RWPE2 (cell line): ENCODE measurements around the gene GATAD2A.

Source experiments
- ATAC-seq: fragments of 200-7000 bp; cut with Tn5 transposase; 3 replicates; pipeline ENCODE4 v1.9.1; 2021; ENCODE audit warnings: low read depth
- DNase-seq: peaks from one replicate; pipeline ENCODE4 v3.0.0-alpha.2; 2020; ENCODE audit warnings: low spot score
- H3K27ac ChIP-seq: fragments of 450-650 bp; 2 replicates; pipeline ENCODE4 v1.5.1; 2017; ENCODE audit warnings: mild to moderate bottlenecking; ENCODE audit not compliant: poor library complexity, severe bottlenecking
- H3K27me3 ChIP-seq: fragments of 250-450 bp; sonication (Bioruptor Pico); 2 replicates; pipeline ENCODE4 v1.5.1; 2021; ENCODE audit warnings: mild to moderate bottlenecking, moderate library complexity; ENCODE audit not compliant: insufficient read depth, poor library complexity, severe bottlenecking
- H3K36me3 ChIP-seq: fragments of 250-450 bp; sonication (Bioruptor Pico); 2 replicates; pipeline ENCODE4 v1.5.1; 2020; ENCODE audit warnings: low read depth, mild to moderate bottlenecking, moderate library complexity
- H3K4me1 ChIP-seq: fragments of 250-450 bp; sonication (Bioruptor Pico); 2 replicates; pipeline ENCODE4 v1.5.1; 2021; ENCODE audit warnings: mild to moderate bottlenecking, moderate library complexity; ENCODE audit not compliant: insufficient read depth, poor library complexity, severe bottlenecking
- H3K4me3 ChIP-seq: fragments of 250-450 bp; sonication (Bioruptor Pico); 2 replicates; pipeline ENCODE4 v1.5.1; 2021; ENCODE audit warnings: mild to moderate bottlenecking, moderate library complexity; ENCODE audit not compliant: severe bottlenecking
- H3K9me3 ChIP-seq: fragments of 250-450 bp; sonication (Bioruptor Pico); 2 replicates; pipeline ENCODE4 v1.5.1; 2021; ENCODE audit warnings: mild to moderate bottlenecking, moderate library complexity; ENCODE audit not compliant: severe bottlenecking
- TF ChIP-seq, protein P1 (sequence below): fragments of 450-650 bp; IDR thresholded peaks from one replicate; pipeline ENCODE4 v1.5.1; 2017; ENCODE audit warnings: mild to moderate bottlenecking, moderate library complexity; ENCODE audit not compliant: poor library complexity, severe bottlenecking

The GATAD2A gene

DNA sequence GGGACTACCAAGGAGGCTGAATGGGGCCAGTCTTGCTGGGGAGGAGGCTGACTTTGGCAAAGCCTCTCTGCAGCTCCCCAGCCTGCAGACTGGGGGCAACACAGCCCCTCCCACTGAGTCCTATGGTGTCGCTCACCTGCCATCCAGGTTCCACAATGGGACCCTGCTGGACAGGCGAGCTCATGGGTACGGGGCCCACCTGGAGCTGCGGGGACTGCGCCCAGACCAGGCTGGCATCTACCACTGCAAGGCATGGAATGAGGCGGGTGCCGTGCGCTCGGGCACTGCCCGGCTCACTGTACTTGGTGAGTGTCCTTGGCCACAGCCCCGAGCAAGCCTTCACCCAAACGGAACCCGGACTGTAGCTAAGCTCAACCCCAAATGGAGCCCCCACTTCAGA lies 137.6 kb downstream of the GATAD2A start:
- Histone ChIP-seq H3K27ac (no peak overlapping the region), H3K27me3 (peaks cover 9% of the 10 kb centered on the region), H3K36me3 (no peaks in the 10 kb centered on the region), H3K4me3 (no peak overlapping the region), H3K9me3 (no peaks in the 10 kb centered on the region), H3K4me1 (no peaks in the 10 kb centered on the region)
- DNase-seq (peak; percentile 55), ATAC-seq (no peak)
- TF ChIP-seq, protein P1, sequence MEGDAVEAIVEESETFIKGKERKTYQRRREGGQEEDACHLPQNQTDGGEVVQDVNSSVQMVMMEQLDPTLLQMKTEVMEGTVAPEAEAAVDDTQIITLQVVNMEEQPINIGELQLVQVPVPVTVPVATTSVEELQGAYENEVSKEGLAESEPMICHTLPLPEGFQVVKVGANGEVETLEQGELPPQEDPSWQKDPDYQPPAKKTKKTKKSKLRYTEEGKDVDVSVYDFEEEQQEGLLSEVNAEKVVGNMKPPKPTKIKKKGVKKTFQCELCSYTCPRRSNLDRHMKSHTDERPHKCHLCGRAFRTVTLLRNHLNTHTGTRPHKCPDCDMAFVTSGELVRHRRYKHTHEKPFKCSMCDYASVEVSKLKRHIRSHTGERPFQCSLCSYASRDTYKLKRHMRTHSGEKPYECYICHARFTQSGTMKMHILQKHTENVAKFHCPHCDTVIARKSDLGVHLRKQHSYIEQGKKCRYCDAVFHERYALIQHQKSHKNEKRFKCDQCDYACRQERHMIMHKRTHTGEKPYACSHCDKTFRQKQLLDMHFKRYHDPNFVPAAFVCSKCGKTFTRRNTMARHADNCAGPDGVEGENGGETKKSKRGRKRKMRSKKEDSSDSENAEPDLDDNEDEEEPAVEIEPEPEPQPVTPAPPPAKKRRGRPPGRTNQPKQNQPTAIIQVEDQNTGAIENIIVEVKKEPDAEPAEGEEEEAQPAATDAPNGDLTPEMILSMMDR: no peak

DNA sequence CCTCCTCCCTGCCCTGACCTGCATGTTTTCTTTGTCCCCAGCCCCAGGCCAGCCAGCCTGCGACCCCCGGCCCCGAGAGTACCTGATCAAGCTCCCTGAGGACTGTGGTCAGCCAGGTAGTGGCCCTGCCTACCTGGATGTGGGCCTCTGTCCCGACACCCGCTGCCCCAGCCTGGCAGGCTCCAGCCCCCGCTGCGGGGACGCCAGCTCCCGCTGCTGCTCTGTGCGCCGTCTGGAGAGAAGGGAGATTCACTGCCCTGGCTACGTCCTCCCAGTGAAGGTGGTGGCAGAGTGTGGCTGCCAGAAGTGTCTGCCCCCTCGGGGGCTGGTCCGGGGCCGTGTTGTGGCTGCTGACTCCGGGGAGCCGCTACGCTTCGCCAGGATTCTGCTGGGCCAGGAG lies 138.2 kb downstream of the GATAD2A start:
- Histone ChIP-seq H3K9me3 (no peaks in the 10 kb centered on the region), H3K36me3 (no peaks in the 10 kb centered on the region), H3K4me1 (no peaks in the 10 kb centered on the region), H3K27me3 (peaks cover 4% of the 10 kb centered on the region), H3K27ac (no peak overlapping the region), H3K4me3 (no peak overlapping the region)
- DNase-seq: peak; percentile 64
- no peak for ATAC-seq
- TF ChIP-seq, protein P1: no peak

DNA sequence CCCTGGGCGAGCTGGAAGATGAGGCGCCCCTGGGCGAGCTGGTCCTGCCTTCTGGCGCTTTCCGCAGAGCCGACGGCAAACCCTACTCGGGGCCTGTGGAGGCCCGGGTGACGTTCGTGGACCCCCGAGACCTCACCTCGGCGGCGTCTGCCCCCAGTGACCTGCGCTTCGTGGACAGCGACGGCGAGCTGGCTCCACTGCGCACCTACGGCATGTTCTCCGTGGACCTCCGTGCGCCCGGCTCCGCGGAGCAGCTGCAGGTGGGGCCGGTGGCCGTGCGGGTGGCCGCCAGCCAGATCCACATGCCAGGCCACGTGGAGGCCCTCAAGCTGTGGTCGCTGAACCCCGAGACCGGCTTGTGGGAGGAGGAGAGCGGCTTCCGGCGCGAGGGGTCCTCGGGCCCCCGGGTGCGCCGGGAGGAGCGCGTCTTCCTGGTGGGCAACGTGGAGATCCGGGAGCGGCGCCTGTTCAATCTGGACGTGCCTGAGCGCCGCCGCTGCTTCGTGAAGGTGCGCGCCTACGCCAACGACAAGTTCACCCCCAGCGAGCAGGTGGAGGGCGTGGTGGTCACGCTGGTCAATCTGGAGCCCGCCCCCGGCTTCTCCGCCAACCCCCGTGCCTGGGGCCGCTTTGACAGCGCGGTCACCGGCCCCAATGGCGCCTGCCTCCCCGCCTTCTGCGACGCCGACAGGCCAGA lies 138.9 kb downstream of the GATAD2A start:
- Histone ChIP-seq H3K4me3 (no peak overlapping the region), H3K27me3 (no peaks in the 10 kb centered on the region), H3K36me3 (no peaks in the 10 kb centered on the region), H3K9me3 (no peaks in the 10 kb centered on the region), H3K27ac (no peak overlapping the region), H3K4me1 (no peaks in the 10 kb centered on the region)
- peak; percentile 60 for DNase-seq
- no peak for ATAC-seq
- TF ChIP-seq, protein P1: no peak

DNA sequence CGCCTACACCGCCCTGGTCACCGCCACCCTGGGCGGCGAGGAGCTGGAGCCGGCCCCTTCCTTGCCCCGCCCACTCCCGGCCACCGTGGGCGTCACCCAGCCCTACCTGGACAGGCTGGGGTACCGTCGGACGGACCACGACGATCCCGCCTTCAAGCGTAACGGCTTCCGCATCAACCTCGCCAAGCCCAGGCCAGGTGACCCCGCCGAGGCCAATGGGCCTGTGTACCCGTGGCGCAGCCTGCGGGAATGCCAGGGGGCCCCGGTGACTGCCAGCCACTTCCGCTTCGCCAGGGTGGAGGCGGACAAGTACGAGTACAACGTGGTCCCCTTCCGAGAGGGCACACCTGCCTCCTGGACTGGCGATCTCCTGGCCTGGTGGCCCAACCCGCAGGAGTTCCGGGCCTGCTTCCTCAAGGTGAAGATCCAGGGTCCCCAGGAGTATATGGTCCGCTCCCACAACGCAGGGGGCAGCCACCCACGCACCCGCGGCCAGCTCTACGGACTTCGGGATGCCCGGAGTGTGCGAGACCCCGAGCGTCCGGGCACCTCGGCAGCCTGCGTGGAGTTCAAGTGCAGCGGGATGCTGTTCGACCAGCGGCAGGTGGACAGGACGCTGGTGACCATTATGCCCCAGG lies 139.6 kb downstream of the GATAD2A start:
- TF ChIP-seq, protein P1: no peak
- Histone ChIP-seq H3K4me3 (no peak overlapping the region), H3K9me3 (no peaks in the 10 kb centered on the region), H3K27me3 (no peaks in the 10 kb centered on the region), H3K36me3 (no peaks in the 10 kb centered on the region), H3K4me1 (no peaks in the 10 kb centered on the region), H3K27ac (no peak overlapping the region)
- no peak for ATAC-seq
- DNase-seq: peak; percentile 56

DNA sequence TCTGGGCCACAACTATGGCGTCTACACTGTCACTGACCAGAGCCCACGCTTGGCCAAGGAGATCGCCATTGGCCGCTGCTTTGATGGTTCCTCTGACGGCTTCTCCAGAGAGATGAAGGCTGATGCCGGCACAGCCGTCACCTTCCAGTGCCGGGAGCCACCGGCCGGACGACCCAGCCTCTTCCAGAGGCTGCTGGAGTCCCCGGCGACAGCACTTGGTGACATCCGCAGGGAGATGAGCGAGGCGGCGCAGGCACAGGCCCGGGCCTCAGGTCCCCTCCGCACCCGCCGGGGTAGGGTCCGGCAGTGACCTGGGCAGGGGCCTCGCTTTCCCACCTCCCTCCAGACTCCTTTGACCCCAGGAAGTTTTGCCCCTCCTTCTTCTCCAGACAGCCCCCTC lies 140.2 kb downstream of the GATAD2A start:
- no peaks in the 10 kb centered on the region for H3K27me3 ChIP-seq
- no peaks in the 10 kb centered on the region for H3K36me3 ChIP-seq
- no peak overlapping the region for H3K27ac ChIP-seq
- H3K9me3 ChIP-seq: no peaks in the 10 kb centered on the region
- ATAC-seq (no peak), DNase-seq (no peak)
- TF ChIP-seq, protein P1: no peak
- no peak overlapping the region for H3K4me3 ChIP-seq
- no peaks in the 10 kb centered on the region for H3K4me1 ChIP-seq
